GM15510 (cell line): Measurements from ENCODE around the gene CTRB1.

ENCODE experiments used
- POLR2A ChIP-seq: IDR thresholded peaks from 3 replicates; pipeline ENCODE4 v1.6.1; 2011; ENCODE audit warnings: borderline replicate concordance; ENCODE audit not compliant: insufficient read length; ENCODE audit errors: extremely low read depth

Gene CTRB1

GRCh38 chr16:75244844-75245758 is 26.3 kb downstream of the CTRB1 start:
- no peak for TF ChIP-seq POLR2A

- no peak for TF ChIP-seq POLR2A
Observed at GRCh38 chr16:75246504-75247205, 27.9 kb downstream of the CTRB1 start.

GRCh38 chr16:75247249-75247648 is 28.5 kb downstream of the CTRB1 start:
- TF ChIP-seq POLR2A: no peak

- TF ChIP-seq POLR2A: no peak
Observed at GRCh38 chr16:75248142-75248535, 29.4 kb downstream of the CTRB1 start.

GRCh38 chr16:75248536-75249380 is 30.0 kb downstream of the CTRB1 start:
- no peak for TF ChIP-seq POLR2A

DNA sequence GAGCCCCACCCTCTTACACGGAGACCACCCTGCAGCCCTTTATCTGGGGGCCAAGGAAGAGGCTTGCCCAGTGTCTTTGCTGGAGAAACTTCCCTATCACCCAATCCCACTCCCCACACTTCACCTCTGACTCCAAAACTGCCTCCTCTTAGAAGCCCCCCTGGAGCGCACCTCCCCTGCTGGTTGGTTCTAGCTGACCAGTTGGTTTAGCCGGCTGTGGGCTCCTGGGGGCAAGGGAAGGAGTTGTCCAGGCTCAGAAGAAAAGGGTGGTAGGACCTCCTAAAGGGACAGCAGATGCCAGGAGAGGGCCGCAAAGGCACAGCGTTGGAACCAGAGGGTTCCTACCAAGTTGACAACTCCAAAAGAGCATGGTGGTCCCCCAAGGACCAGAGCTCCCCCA is 30.7 kb downstream of the CTRB1 start:
- no peak for TF ChIP-seq POLR2A

DNA sequence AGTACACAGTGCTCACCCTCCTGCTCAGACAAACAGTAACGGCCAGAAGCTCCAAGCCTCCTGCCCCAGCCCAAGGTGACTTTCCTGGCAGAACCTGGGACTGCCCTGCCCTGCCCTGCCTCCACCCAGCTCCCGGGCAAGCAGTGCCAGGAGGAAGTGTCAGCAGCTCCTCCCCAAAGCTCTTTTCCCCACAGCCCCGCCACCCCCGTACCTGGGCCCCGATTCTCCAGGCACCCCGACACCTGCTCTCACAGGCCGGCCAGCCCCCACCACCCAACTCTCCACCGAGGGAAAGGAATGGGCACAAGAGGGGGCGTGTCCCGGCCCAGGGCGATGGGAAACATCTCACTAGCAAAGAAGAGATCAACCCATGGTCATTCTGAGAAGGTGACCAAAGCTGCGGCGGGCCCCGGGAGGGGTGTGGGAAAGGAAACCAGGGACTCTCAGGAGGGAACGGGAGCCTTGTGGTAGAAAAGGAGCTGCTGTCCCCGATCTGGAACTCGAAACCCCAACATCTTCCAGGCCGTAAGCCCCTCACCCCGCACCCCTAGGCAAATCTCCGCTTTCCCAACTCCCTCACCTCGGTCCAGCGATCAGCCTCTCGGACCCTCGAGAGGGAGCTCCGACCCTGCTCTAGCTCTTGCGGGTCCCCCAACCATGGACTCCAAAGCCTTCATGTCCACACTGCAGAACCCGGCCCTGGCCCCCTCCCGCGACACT is 31.5 kb downstream of the CTRB1 start:
- no peak for TF ChIP-seq POLR2A

GRCh38 chr16:75250809-75251279 is 32.1 kb downstream of the CTRB1 start:
- TF ChIP-seq POLR2A: no peak

GRCh38 chr16:75251280-75252048 is 32.7 kb downstream of the CTRB1 start, which contains the start of gene BCAR1:
TSS of gene BCAR1 (minus strand) at chr16:75251624. CDS start at chr16:75251482, 142 bp downstream.
- TF ChIP-seq POLR2A: peak; percentile 48

GRCh38 chr16:75252049-75252864 is 33.5 kb downstream of the CTRB1 start:
- no peak for TF ChIP-seq POLR2A

DNA sequence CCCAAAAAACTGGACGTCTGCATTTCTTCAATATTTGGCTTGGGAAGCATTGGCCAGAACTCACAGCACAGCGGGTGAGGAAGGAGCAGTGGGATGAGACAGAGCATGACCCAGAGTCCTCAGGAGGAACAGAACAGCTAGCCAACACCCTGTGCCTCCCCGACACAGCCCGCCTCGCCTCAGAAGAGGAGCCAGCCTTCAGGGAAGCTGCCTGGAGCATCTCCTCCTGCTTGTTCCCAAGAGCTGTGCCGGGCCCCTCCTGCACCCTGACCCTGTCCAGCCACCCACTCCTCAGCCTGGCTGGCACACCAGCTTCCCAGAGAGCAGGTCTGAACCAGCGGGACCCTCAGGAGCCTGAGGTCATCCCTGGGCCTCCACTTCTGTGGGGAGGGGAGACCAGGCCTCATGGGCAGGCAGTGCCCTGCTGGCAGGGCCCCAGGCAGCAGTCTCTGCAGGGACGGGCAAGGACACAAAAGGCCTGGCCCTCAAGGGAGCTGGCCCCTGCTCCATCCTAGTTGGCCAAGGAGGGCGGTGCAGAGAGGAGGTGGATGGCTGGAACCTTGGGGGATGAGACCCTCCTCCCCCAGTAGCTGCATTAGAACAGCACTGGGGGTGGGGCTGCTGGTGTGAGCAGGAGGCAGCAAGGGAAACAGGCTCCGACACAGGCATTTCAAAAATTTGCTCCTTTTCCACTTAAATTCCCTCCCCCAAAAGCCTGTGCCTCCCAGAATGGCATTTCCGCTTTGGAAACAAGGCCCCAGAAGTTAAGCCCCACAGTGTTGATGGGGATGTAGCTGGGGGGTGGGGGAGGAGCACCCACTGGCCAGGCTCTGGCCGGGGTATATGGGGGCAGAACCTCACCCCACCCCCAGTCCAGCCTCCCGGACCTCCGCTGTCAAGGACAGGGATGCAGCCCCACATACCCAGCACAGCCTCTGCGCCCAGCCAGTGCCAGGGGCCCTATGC is 34.4 kb downstream of the CTRB1 start:
- no peak for TF ChIP-seq POLR2A

GRCh38 chr16:75254359-75254837 is 35.6 kb downstream of the CTRB1 start:
- no peak for TF ChIP-seq POLR2A

- no peak for TF ChIP-seq POLR2A
Observed at GRCh38 chr16:75256059-75256571, 37.3 kb downstream of the CTRB1 start.
